NCI-H2171 (cell line): ENCODE results near the gene CDC5L.
A peak's percentile ranks its signal among the peaks of the same experiment; 100 is the strongest.
"Not testable (repeated sequence)": the region's sequence is repeated elsewhere in the genome, so short reads cannot be mapped to it uniquely, and the experiment has no call there.

Source experiments
- DNase-seq: peaks from one replicate; lab custom pipeline; 2025; lab: John Stamatoyannopoulos, UW

The CDC5L gene

GRCh38 chr6:44415449-44415848 lies 27.9 kb downstream of the CDC5L start:
- no peak for DNase-seq

GRCh38 chr6:44415873-44416502 lies 28.5 kb downstream of the CDC5L start:
- no peak for DNase-seq

GRCh38 chr6:44422531-44422930 lies 35.0 kb downstream of the CDC5L start:
- DNase-seq, result no peak

GRCh38 chr6:44423306-44423705 lies 35.8 kb downstream of the CDC5L start:
- no peak for DNase-seq

- no peak for DNase-seq
Measured at GRCh38 chr6:44425951-44426350, 38.4 kb downstream of the CDC5L start.

GRCh38 chr6:44428682-44429081 lies 41.2 kb downstream of the CDC5L start:
- DNase-seq, result no peak

- DNase-seq, result no peak
Measured at GRCh38 chr6:44430326-44430725, 42.8 kb downstream of the CDC5L start.

GRCh38 chr6:44431118-44431725 lies 43.7 kb downstream of the CDC5L start:
- DNase-seq, result peak; percentile 5

- no peak for DNase-seq
Measured at GRCh38 chr6:44432227-44432626, 44.7 kb downstream of the CDC5L start.

- DNase-seq, result no peak
Measured at GRCh38 chr6:44432726-44433125, 45.2 kb downstream of the CDC5L start.

GRCh38 chr6:44435500-44435899 lies 48.0 kb downstream of the CDC5L start:
- DNase-seq, result no peak

GRCh38 chr6:44438827-44439226 lies 51.3 kb downstream of the CDC5L start:
- no peak for DNase-seq

- DNase-seq, result no peak
Measured at GRCh38 chr6:44439270-44440045, 52.0 kb downstream of the CDC5L start.

GRCh38 chr6:44441091-44441855 lies 53.8 kb downstream of the CDC5L start:
- no peak for DNase-seq

- no peak for DNase-seq
Measured at GRCh38 chr6:44442236-44442635, 54.7 kb downstream of the CDC5L start.

GRCh38 chr6:44442833-44443444 lies 55.4 kb downstream of the CDC5L start:
- no peak for DNase-seq

GRCh38 chr6:44444853-44445252 lies 57.3 kb downstream of the CDC5L start:
- DNase-seq, result no peak

GRCh38 chr6:44446626-44447300 lies 59.3 kb downstream of the CDC5L start:
- no peak for DNase-seq

- DNase-seq, result not testable (repeated sequence)
Measured at GRCh38 chr6:44449181-44449580, 61.7 kb downstream of the CDC5L start.

- DNase-seq, result no peak
Measured at GRCh38 chr6:44451803-44452695, 64.5 kb downstream of the CDC5L start.
